GM19455 (cell line): ENCODE data around the gene SOSTDC1.
"Not testable (repeated sequence)": the region's sequence is repeated elsewhere in the genome, so short reads cannot be mapped to it uniquely, and the experiment has no call there.

Experiments used
- ATAC-seq: cut with Tn5 transposase; IDR thresholded peaks from one replicate; pipeline ENCODE4 v1.9.1; 2021; ENCODE audit not compliant: unreplicated experiment

The SOSTDC1 gene

DNA sequence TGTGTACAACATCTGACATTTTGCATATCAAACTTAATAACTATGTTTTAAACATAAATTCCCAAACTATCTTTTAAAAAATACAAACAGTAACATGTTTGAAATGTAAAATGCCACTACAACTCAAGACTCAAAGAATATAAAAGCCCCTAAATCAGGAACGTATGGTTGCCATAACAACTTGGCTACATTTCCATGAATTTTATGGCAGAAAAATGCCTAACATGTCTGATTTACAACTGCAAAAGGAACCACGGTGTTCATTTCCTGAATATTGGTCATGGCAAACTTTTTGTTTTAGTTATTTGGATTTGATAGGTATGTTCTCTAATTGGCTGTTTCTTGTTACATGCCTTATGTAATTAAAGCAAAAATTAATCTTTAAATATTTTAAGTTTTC, 2.0 kb downstream of the SOSTDC1 start:
- no peak for ATAC-seq

DNA sequence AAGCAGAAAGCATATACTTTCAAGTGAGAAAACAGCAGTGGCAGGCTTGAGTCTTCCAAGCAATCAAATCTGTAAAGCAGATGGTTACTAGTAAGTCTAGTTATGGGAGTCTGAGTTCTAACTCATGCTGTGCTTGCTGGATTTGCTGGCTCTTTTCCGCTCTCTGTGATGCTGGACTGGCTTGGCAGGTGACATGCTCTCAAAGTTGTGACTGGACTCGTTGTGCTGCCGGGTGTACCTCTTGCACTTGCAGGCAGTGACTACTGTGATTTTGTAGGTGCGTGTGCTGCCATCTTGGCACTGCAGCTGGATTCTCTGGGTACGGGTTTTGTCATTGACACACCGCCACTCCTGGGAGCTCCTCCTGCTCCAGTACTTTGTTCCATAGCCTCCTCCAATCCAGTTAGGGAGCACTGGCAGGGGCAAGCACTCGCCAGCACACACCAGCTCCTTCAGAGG, 3.1 kb downstream of the SOSTDC1 start:
- no peak for ATAC-seq

DNA sequence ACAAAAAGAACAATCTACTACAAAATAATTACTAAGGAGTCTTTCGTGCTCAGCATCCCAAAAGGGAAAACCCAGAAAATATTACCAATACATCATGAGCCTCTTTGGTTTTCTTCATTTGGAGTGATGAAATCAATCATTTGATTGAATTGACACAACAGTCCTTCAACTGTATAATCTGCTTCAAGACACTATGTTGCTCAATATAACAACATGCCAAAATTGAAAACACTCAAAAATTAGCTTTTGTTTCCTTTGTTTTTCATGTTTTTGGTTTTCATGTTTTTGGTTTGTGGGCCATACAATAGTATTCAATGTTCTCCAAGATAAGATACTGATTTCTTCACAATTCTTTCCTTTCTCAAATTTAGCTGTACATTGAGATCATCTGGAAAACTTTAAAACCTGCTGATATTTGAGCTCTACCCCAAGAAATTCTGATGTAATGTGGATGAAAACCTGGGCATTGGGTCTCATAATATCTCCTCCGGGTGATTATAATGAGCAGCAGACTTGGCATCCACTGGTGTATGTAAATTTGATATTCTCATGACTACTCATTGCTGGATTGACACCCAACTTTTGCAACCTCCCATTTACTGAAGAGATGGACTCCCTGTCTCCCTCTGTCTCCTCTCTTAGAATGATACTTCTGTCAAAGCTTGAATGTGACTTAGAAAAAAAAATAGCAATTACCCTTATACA, 4.6 kb downstream of the SOSTDC1 start:
- ATAC-seq: no peak

DNA sequence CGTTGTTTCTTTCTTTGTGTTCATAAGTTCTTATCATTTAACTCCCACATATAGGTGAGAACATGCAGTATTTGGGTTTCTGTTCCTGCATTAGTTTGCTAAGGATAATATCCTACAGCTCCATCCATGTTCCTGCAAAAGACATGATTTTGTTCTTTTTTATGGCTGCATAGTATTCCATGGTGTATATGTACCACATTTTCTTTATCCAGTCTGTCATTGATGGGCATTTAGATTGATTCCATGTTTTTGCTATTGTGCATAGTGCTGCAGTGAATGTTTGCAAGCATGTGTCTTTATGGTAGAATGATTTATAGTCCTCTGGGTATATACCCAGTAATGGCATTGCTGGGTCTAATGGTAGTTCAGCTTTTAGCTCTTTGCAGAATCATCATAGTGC, 9.2 kb downstream of the SOSTDC1 start:
- ATAC-seq: not testable (repeated sequence)

DNA sequence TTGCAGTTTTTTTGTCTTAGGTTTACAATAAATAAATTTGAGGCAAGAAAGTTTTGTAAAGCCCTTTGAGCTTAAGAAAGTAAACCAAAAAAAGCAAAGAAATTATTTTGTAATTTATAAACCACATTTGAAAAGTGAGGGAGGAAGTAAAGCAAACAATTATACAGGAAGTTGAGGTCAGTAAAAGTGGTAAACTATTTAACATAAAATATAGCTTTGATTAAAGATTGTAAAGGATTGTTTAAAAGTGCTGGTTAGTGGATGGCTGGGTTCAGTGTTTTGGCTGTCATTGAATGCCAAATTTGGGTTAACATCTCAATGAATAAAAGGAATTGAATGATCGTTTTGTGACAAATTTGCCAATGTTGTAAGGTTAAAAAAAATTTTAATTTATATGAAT, 9.9 kb downstream of the SOSTDC1 start:
- no peak for ATAC-seq

DNA sequence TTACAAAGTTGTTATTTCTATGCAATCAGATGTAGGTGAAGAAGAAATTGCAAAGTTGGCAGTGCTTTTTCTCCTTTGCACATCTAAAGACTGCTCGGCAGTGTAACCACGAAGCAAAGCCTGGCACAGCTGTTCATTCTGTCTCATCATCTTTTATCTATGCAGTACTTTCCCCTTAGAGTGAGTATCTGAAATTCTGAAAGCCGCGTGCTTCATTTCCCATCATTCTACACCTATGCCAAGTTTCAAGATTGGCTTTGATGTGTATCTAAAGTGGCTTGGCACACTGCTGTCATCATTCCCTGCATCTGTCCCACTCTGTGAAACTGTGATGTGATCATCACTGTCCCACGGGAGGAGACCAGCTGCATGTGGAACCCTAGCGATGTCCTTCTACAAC, 15.2 kb downstream of the SOSTDC1 start:
- no peak for ATAC-seq

DNA sequence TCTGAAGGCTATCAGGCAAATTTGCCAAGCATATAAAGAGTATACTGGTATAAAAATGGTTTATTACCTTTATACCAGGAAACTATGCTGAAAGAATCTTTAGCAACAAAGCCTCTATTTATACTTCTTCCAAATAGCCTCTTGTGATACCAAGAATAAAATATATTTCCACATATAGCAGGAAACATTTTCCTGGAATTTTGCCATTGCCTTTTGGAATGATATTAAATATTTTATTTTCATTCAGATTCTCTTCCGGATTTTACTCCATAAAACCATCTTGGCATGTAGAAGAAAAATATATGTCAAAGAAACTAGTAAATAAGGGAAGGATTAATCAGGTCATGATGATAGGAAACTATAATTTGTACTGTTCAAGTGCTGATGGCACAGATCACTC, 17.7 kb downstream of the SOSTDC1 start:
- no peak for ATAC-seq

DNA sequence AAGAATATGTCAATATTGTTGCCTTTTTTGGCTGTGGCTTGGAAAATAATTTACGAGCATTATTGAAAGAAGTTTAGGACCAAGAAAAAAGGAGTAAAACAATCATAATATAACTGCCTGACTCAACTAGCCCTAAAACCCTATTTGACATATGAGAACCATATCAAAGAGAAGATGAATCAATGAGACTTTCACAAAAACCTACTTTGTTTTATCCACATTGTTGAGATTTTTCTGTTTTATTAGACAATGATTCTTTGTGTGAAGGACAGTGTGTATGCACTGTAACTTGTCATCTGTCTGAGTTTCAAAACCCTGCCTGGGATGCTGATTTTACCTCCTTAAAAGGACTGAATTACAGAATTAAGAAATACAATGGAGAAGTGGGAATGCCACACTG, 19.0 kb downstream of the SOSTDC1 start:
- ATAC-seq: no peak

DNA sequence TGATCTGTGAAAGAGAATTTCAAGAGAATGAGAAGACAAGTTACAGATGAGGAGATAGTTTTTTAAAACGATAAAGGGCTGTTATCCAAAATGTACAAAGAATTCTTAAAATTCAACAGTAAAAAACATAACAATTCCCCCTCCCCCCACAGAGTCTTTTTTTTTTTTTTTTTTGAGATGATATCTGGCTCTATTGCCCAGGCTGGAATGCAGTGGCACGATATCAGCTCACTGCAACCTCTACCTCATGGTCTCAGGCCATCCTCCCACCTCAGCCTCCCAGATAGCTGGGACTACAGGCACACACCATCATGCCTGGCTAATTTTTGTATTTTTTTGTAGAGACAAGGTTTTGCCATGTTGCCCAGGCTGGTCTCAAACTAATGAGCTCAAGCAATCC, 21.7 kb downstream of the SOSTDC1 start:
- ATAC-seq: not testable (repeated sequence)

DNA sequence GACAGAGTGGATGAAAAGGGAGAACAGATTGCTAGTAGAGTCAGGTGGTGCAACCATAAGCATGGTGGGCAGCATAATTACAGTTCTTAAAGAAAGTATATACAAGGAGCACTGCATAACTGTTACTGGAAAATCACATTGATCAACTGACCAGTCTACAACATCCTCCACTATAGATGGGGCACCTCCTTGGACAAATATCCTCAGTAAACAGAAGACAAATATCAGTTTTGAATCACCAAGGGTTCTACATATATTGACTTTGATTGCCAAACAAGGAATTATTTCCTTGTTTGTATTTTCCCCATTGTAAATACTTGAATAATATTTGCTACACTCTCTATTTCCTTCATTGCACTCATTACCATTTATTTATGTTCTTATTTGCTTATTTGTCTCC, 26.6 kb downstream of the SOSTDC1 start:
- ATAC-seq: no peak

DNA sequence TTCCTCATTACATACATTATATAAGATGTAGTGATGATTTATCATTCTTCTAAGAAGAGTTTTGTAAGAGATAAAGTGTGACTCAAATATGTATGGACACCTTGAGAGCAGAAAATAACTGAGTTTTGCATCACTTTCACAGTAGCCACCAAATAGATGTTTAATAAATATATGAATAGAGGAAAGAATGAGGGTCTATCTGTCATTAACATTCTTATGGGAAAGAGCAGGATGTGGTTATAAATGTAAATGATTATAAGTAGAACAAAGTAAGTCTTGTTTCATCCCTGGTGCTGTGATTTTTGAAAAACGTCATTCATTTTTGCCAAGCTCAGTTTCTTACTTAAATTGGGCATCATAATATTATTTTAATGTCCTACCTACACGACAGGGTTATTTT, 29.2 kb downstream of the SOSTDC1 start:
- ATAC-seq: no peak

DNA sequence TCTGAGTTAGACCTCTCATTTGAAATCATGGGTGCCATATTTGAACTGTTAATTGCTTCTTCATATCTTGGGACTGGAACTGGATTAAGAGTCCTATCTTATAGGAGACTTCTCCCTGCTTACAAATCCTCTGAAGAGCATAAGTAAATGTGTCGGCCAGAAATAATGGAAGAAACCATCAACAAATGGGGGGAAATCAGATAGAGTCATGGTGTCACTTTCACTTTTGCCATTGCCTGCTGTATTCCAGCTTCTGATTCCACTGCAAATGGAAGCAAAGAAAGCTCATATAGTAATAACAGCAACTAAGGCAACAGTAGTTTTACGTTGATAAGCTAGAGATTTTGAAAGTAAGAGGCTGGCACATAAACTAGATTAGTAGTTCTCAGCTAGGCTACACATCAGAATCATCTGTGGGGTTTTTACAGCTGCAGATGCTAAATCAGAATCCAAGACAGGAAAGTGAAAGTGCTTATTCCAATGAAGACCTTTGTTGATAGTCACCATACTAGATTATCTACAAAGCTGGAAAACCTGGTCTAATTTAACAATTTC, 31.9 kb downstream of the SOSTDC1 start:
- ATAC-seq: no peak

DNA sequence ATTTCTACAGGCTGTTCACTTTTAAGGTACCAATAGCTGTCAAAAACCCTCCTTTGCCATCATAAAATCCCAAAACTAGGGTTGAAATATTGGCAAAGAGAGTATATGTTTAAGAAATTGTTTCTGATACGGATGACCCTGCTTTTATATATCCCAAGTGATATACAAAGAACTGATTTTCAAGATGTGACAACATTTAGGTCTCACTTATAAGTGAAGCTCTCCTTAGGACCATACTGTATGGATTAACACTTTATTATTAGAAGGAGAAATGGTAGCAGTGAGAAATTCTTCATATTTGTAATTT, 33.2 kb downstream of the SOSTDC1 start:
- ATAC-seq: no peak

DNA sequence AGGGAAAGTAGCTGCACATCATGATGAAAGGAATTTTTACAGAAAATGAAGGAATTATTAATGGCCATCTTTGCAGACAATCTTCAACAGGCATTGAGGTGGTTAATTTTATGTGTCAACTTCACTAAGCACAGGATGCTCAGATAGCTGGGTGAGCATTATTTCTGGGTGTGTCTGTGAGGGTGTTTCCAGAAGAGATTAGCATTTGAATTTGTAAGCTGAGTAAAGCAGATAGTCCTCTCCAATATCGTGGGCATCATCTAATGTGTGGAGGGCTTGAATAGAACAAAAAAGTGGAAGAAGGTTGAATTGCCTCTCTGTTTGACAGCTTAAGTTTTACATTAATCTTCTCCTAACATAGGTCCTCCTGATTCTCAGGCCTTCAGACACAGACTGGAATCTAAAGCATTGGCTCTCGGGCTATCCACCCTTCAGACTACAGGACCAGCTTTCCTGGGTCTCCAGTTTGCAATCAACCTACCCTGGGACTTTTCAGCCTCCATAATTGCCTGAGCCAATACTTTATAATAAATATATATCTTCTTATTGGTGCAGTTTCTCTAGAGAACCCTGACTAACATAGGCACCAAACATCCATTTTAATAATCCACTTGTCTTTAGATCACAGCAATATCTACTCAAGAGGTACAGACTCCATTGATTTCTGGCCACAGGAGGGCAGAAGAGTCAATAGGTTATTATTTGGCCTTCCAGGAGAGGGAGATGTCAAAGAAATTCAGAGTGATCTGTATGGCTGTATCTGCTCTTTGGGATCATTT, 33.7 kb downstream of the SOSTDC1 start:
- ATAC-seq: no peak

DNA sequence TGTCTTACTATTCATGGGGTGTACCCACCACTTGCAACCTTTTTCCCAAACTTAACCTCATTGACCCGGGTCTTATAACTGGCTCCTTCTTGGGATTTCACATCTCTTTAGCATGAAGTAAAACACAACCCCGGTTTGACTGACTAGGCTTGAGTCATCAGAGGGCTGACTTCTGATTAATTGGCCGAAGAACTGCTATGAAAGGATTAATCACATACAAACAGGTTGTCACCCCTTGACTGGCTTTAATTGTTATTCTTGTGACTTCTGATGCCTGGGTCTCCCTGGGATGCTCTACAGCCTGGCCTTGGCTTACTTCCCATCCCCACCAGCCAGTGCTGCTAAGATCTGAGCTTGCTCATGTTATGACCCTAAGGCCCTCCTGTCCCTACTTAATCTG, 35.4 kb downstream of the SOSTDC1 start:
- no peak for ATAC-seq

DNA sequence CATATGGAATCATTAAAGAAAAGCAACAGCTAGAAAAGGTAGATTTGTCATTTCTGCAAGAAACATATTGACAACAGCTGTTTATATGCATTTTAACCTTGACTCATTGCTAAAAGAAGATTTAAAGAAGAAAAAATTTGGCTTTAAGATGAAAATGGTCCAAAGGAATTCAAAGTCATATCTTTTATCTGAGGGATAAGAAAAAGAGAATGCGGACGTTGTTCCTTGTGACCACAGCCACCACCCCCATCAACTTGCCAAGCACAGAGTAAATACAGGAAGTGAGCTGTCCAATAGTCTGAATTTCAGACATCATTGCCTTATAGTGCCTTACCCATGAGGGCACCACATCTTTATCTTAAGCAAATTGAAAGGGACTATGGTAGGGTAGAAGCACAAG, 36.9 kb downstream of the SOSTDC1 start:
- ATAC-seq: no peak

DNA sequence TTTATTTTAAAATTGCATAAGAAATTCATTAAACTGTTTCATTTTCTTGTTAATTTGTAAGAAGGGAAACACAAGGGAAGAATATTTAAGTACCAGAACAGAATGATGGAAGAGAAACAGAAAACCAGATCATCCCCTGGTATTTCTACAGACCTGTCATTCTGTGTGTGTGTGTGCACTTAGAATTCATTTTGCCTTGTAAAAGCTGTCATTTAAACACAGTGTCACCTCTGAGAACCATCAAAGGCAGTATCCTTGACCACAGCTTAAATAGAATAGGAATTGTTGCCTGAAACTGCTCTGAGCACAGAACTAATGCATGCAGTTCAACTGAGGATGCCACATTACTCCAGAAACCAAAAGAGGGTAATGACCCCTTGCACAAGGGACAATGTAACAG, 37.4 kb downstream of the SOSTDC1 start:
- no peak for ATAC-seq

DNA sequence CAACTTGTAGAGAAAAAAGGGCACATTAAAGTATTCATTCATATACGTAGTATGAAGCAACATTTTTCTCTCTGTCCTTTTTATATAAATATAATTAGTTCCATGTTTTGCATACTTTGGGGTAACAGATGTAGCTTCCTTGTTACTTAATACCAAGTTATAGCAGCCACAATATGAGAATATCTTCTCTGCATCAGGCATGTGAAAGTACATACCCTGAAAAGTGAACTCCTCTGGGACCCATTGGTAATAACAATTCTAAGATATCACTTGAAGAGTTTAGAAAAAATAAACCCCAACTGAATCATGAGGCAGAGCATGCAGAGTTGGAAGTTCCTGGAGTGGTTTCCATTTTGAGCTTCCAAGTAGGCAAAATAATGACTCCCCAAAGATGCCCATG, 41.8 kb downstream of the SOSTDC1 start:
- ATAC-seq: no peak

DNA sequence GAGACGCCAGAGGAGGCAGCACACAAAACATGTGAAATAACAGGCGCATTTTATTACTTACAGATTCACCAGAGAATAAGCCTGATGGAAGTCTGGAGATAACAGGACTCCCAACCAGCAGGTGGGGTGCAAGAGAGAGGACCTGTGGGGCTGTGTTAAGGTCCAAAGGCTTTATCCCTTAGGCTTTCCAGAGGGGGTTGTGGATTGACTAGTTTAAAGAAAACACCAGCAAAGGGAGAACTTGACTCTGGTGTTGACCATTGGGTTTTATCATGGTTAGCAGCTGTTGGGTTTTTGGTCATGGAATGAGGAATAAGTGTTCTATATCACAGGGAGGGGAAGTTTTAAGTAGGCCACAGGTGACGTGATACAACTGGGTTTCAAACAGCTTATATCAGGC, 42.6 kb downstream of the SOSTDC1 start:
- no peak for ATAC-seq

DNA sequence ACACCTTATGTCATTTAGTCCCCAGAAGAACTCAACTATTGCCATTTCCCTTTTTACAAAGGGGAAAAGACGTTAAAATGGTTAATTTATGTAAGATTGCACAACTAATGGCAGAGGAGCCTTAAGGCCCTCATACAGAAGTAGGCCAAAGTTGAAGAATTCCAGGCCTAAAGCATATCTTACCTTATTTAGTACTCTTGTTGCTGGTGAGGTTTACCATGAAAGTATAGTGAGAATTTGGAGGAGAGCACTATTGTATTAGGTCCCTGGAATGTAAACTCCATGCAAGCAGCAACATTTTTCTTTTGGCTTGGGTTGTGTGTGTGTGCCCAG, 43.5 kb downstream of the SOSTDC1 start:
- no peak for ATAC-seq

DNA sequence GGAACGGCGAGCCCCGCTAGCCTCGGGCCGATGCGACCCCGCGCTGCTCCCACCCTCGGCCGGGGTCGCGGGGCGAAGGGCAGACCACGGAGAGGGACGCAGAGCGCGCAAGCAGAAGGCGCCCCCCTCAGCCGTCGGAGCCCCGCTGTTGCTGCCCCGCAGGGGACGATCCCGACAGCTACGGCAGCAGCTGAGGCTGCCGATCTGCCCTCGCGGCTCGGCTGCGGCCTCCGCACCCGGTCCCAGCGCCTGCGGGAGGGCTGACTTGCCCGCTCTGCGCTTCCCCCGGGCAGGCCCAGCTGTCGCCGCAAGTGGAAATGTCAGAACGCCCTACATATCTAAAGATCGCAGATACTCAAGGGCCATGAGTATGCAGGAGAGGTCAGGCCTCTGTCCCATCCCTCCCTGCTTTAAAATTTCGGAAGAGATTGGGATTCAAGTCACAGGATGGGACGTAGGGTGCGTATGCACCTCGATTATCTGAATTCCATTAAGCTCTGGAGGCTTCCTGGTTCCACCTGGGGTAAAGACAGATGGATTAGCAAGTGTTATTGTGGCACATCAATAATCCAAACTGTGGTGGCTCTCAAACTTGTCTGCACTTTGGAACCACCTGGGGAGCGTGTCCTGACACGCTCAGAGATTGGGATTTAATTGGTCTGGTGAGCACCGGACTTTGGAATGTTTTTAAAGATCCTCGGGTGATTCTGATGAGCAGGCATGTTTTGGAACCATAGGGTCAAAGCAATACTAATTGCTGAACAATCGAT, 44.0 kb downstream of the SOSTDC1 start, which contains the start of gene CRPPA:
Gene CRPPA, minus strand, starts transcription at position 206 of the 770 bp plus-strand sequence. CDS start 216 bp downstream, outside the sequence.
- ATAC-seq: peak; percentile 30
